ENCODE measurements around the gene TRIM16.
"Not testable (repeated sequence)": the region's sequence is repeated elsewhere in the genome, so short reads cannot be mapped to it uniquely, and the experiment has no call there.

Gene TRIM16

GRCh38 chr17:15657868-15658267, 26.2 kb downstream of the TRIM16 start:
- DNase-seq, result no peak

- DNase-seq, result no peak
These were observed 29.1 kb downstream of the TRIM16 start for GRCh38 chr17:15654886-15655561.

- DNase-seq, result not testable (repeated sequence)
These were observed 29.7 kb downstream of the TRIM16 start for GRCh38 chr17:15654401-15654800.

GRCh38 chr17:15652960-15653359, 31.2 kb downstream of the TRIM16 start:
- DNase-seq, result no peak

GRCh38 chr17:15651583-15652110, 32.5 kb downstream of the TRIM16 start:
- no peak for DNase-seq

GRCh38 chr17:15650741-15651582, 33.1 kb downstream of the TRIM16 start:
- no peak for DNase-seq

- no peak for DNase-seq
These were observed 34.2 kb downstream of the TRIM16 start for GRCh38 chr17:15649861-15650421.

- DNase-seq, result no peak
These were observed 35.7 kb downstream of the TRIM16 start for GRCh38 chr17:15648386-15648785.

- not testable (repeated sequence) for DNase-seq
These were observed 38.2 kb downstream of the TRIM16 start for GRCh38 chr17:15645942-15646312.

- not testable (repeated sequence) for DNase-seq
These were observed 38.8 kb downstream of the TRIM16 start for GRCh38 chr17:15645099-15645941.

GRCh38 chr17:15642505-15643251, 41.4 kb downstream of the TRIM16 start:
- DNase-seq, result not testable (repeated sequence)

- not testable (repeated sequence) for DNase-seq
These were observed 42.1 kb downstream of the TRIM16 start for GRCh38 chr17:15642014-15642413.

- not testable (repeated sequence) for DNase-seq
These were observed 53.1 kb downstream of the TRIM16 start for GRCh38 chr17:15630930-15631453.

- not testable (repeated sequence) for DNase-seq
These were observed 54.1 kb downstream of the TRIM16 start for GRCh38 chr17:15629991-15630390.

GRCh38 chr17:15623661-15624209, 60.4 kb downstream of the TRIM16 start:
- not testable (repeated sequence) for DNase-seq

GRCh38 chr17:15623255-15623654, 60.9 kb downstream of the TRIM16 start:
- DNase-seq, result not testable (repeated sequence)

- not testable (repeated sequence) for DNase-seq
These were observed 62.0 kb downstream of the TRIM16 start for GRCh38 chr17:15622124-15622523.

GRCh38 chr17:15619331-15620058, 64.6 kb downstream of the TRIM16 start, which contains the start of gene FBXW10B:
Gene FBXW10B (minus strand): TSS chr17:15619704. CDS start chr17:15619512, 192 bp downstream.
- DNase-seq, result not testable (repeated sequence)

- not testable (repeated sequence) for DNase-seq
These were observed 67.3 kb downstream of the TRIM16 start for GRCh38 chr17:15616828-15617227.

- not testable (repeated sequence) for DNase-seq
These were observed 68.3 kb downstream of the TRIM16 start for GRCh38 chr17:15615850-15616249.

Measured in activated T-cell treated with anti-CD3 and anti-CD28 coated beads, Interleukin-2, amount 50 U/mL, for 1 hour (primary cell).